ENCODE results near the gene SLC6A18.

SLC6A18 gene

GRCh38 chr5:1243487-1244130 is 18.4 kb downstream of the SLC6A18 start:
- DNase-seq (ENCODE audit: insufficient read length) (no peak), FAIRE-seq (no peak)
- no peak for TF ChIP-seq POLR2AphosphoS5 (IDR thresholded peaks at IDR 0.05; ENCODE audit: low read depth, low read length)
- no peak for TF ChIP-seq POLR2A (IDR thresholded peaks at IDR 0.05; ENCODE audit: low read depth, low read length)
- TF ChIP-seq TAF1 (IDR thresholded peaks at IDR 0.05; ENCODE audit: borderline replicate concordance, low read depth, low read length), result no peak

GRCh38 chr5:1244255-1244654 is 19.1 kb downstream of the SLC6A18 start:
- FAIRE-seq (no peak), DNase-seq (ENCODE audit: insufficient read length) (no peak)
- no peak for TF ChIP-seq POLR2A (IDR thresholded peaks at IDR 0.05; ENCODE audit: low read depth, low read length)
- TF ChIP-seq TAF1 (IDR thresholded peaks at IDR 0.05; ENCODE audit: borderline replicate concordance, low read depth, low read length), result no peak
- no peak for TF ChIP-seq POLR2AphosphoS5 (IDR thresholded peaks at IDR 0.05; ENCODE audit: low read depth, low read length)

- no peak for FAIRE-seq
- DNase-seq (ENCODE audit: insufficient read length), result no peak
- TF ChIP-seq POLR2AphosphoS5 (IDR thresholded peaks at IDR 0.05; ENCODE audit: low read depth, low read length) (no peak), POLR2A (IDR thresholded peaks at IDR 0.05; ENCODE audit: low read depth, low read length) (no peak), TAF1 (IDR thresholded peaks at IDR 0.05; ENCODE audit: borderline replicate concordance, low read depth, low read length) (no peak)
Measured at GRCh38 chr5:1244976-1245375, 19.8 kb downstream of the SLC6A18 start.

GRCh38 chr5:1245905-1246576 is 20.9 kb downstream of the SLC6A18 start:
- DNase-seq (ENCODE audit: insufficient read length) (no peak), FAIRE-seq (no peak)
- TF ChIP-seq POLR2AphosphoS5 (IDR thresholded peaks at IDR 0.05; ENCODE audit: low read depth, low read length) (no peak), POLR2A (IDR thresholded peaks at IDR 0.05; ENCODE audit: low read depth, low read length) (no peak), TAF1 (IDR thresholded peaks at IDR 0.05; ENCODE audit: borderline replicate concordance, low read depth, low read length) (no peak)

- FAIRE-seq, result no peak
- no peak for TF ChIP-seq POLR2A (IDR thresholded peaks at IDR 0.05; ENCODE audit: low read depth, low read length)
- TF ChIP-seq TAF1 (IDR thresholded peaks at IDR 0.05; ENCODE audit: borderline replicate concordance, low read depth, low read length), result no peak
- no peak for TF ChIP-seq POLR2AphosphoS5 (IDR thresholded peaks at IDR 0.05; ENCODE audit: low read depth, low read length)
- DNase-seq (ENCODE audit: insufficient read length), result no peak
Measured at GRCh38 chr5:1246711-1247431, 21.7 kb downstream of the SLC6A18 start.

GRCh38 chr5:1247811-1248210 is 22.6 kb downstream of the SLC6A18 start:
- FAIRE-seq (no peak), DNase-seq (ENCODE audit: insufficient read length) (no peak)
- TF ChIP-seq POLR2A (IDR thresholded peaks at IDR 0.05; ENCODE audit: low read depth, low read length), result no peak
- no peak for TF ChIP-seq TAF1 (IDR thresholded peaks at IDR 0.05; ENCODE audit: borderline replicate concordance, low read depth, low read length)
- TF ChIP-seq POLR2AphosphoS5 (IDR thresholded peaks at IDR 0.05; ENCODE audit: low read depth, low read length), result no peak

- DNase-seq (ENCODE audit: insufficient read length) (no peak), FAIRE-seq (no peak)
- TF ChIP-seq POLR2A (IDR thresholded peaks at IDR 0.05; ENCODE audit: low read depth, low read length) (no peak), POLR2AphosphoS5 (IDR thresholded peaks at IDR 0.05; ENCODE audit: low read depth, low read length) (no peak), TAF1 (IDR thresholded peaks at IDR 0.05; ENCODE audit: borderline replicate concordance, low read depth, low read length) (no peak)
Measured at GRCh38 chr5:1249366-1250280, 24.4 kb downstream of the SLC6A18 start.

- no peak for TF ChIP-seq POLR2A (IDR thresholded peaks at IDR 0.05; ENCODE audit: low read depth, low read length)
- no peak for TF ChIP-seq POLR2AphosphoS5 (IDR thresholded peaks at IDR 0.05; ENCODE audit: low read depth, low read length)
- TF ChIP-seq TAF1 (IDR thresholded peaks at IDR 0.05; ENCODE audit: borderline replicate concordance, low read depth, low read length), result no peak
- DNase-seq (ENCODE audit: insufficient read length), result no peak
Measured at GRCh38 chr5:1251678-1252580, 26.7 kb downstream of the SLC6A18 start.

GRCh38 chr5:1252681-1253080 is 27.5 kb downstream of the SLC6A18 start:
- no peak for DNase-seq (ENCODE audit: insufficient read length)
- FAIRE-seq, result no peak
- TF ChIP-seq POLR2AphosphoS5 (IDR thresholded peaks at IDR 0.05; ENCODE audit: low read depth, low read length), result no peak
- TF ChIP-seq TAF1 (IDR thresholded peaks at IDR 0.05; ENCODE audit: borderline replicate concordance, low read depth, low read length), result no peak
- no peak for TF ChIP-seq POLR2A (IDR thresholded peaks at IDR 0.05; ENCODE audit: low read depth, low read length)

More at GRCh38 chr5:1251678-1252580, 26.7 kb downstream of the SLC6A18 start:
- FAIRE-seq, result no peak

All from GM12892 (cell line).